HuH-7.5 (cell line): ENCODE data around the gene FASN.

Experiments
- DNase-seq: peaks from one replicate; pipeline ENCODE4 v3.0.0; 2011; ENCODE audit warnings: low spot score

FASN gene

GRCh38 chr17:82117139-82118090 lies 19.4 kb upstream of the FASN start:
- DNase-seq, result no peak

- DNase-seq, result no peak
Observed at GRCh38 chr17:82116246-82116645, 18.2 kb upstream of the FASN start.

- DNase-seq, result no peak
Observed at GRCh38 chr17:82114872-82115271, 16.8 kb upstream of the FASN start.

GRCh38 chr17:82114447-82114846 lies 16.4 kb upstream of the FASN start:
- DNase-seq, result no peak

- DNase-seq, result no peak
Observed at GRCh38 chr17:82113941-82114340, 15.9 kb upstream of the FASN start.

GRCh38 chr17:82113422-82113821 lies 15.4 kb upstream of the FASN start:
- DNase-seq, result no peak

- DNase-seq, result no peak
Observed at GRCh38 chr17:82112914-82113311, 14.9 kb upstream of the FASN start.

DNA sequence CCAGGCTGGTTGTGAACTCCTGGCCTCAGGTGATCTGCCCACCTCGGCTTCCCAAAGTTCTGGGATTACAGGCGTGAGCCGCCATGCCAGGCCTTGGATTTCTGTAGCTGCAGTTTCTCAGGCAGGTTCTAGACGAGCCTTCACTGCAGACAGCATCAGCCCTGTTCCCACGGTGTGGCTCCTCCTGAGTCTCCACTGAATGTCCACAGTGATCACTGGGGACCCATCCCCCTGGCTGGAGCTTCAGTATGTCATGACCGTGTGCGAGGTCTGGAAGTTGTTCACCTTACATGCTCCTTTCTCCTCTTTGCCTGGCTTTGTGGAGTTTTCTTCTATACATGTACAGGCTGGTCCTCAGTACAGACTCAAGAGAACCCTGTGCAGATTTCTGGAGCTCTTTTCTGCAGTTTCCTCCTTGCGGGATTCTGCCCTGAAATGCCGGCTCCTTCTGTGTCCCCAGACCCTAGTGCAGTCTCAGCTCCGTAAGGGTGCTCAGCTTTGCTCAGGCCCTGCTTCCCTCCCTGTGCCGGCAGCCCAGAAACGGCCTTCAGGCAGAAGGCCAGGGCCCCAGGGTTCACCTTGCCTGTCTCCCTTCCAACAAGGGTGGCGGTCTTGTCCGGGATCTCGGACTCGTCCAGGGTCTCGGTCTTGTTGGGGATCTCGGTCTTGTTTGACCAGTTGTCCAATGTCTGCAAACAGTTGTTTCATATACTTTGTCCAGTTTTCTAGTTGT lies 14.3 kb upstream of the FASN start:
- no peak for DNase-seq

DNA sequence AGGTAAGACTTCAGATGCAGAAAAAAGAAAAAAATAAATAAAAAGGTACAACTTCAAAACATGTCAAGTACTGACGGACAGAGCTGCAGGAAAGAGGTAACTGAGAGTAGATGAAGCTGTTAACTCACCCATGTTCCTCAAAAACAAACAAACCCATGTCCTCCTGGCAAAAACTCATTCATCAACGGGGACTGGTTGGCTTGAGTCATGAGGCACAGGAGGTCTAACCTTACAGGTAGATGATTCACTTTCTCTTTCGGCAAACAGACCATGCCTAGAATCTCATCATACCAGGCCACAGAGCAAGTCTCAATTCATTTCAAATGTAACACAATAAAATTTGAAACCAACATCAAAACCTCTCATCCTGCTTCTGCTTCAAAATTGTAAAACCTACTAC lies 12.3 kb upstream of the FASN start:
- peak; percentile 68 for DNase-seq

GRCh38 chr17:82108961-82109475 lies 11.0 kb upstream of the FASN start:
- DNase-seq, result no peak

- no peak for DNase-seq
Observed at GRCh38 chr17:82108496-82108945, 10.5 kb upstream of the FASN start.

DNA sequence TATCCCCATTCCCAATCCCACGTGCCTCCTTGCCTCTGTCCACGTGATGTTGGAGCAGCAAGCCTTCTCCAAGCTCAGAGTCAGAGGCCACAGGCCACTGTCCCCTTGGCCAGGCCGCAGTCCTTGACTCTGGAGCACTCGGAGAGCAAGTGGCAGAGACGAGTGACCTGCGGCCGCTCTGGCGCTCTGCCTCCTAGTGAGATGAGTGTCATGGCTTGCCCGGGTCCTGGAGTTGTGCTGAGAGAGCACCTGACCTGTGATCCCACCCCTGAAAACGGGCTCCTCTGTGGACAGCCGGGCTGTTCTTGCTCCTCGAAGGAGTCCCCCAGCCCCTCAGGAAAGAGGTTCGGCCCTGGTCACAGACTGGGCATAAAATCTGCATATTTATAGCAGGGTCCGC lies 10.0 kb upstream of the FASN start:
- no peak for DNase-seq

GRCh38 chr17:82107341-82107860 lies 9.4 kb upstream of the FASN start:
- peak; percentile 54 for DNase-seq

- no peak for DNase-seq
Observed at GRCh38 chr17:82106688-82107305, 8.8 kb upstream of the FASN start.

- peak; percentile 64 for DNase-seq
Observed at GRCh38 chr17:82105882-82106687, 8.0 kb upstream of the FASN start.

DNA sequence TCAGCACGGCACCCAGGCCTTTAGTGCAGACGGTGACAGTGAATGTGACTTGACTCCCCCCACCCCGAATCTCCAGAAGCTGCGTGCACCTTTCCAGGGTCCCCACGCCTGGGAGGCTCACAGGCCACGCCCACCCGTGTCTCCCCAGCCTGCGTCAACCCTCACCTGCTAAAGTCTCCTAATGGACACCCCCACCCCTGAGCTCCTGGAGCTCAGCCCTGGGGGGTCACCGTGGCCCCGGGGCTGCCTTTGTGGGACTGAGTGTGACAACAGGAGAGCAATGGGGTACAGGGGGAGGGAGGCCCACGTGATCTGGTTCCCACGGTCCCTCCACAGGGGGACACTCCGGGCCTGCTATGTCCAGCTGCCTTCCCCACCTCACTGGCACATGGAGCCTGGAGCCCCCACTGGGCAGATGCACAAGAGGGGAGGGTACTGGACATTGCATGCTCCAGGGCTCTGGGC lies 7.4 kb upstream of the FASN start:
- no peak for DNase-seq

- no peak for DNase-seq
Observed at GRCh38 chr17:82104797-82105416, 6.9 kb upstream of the FASN start.

DNA sequence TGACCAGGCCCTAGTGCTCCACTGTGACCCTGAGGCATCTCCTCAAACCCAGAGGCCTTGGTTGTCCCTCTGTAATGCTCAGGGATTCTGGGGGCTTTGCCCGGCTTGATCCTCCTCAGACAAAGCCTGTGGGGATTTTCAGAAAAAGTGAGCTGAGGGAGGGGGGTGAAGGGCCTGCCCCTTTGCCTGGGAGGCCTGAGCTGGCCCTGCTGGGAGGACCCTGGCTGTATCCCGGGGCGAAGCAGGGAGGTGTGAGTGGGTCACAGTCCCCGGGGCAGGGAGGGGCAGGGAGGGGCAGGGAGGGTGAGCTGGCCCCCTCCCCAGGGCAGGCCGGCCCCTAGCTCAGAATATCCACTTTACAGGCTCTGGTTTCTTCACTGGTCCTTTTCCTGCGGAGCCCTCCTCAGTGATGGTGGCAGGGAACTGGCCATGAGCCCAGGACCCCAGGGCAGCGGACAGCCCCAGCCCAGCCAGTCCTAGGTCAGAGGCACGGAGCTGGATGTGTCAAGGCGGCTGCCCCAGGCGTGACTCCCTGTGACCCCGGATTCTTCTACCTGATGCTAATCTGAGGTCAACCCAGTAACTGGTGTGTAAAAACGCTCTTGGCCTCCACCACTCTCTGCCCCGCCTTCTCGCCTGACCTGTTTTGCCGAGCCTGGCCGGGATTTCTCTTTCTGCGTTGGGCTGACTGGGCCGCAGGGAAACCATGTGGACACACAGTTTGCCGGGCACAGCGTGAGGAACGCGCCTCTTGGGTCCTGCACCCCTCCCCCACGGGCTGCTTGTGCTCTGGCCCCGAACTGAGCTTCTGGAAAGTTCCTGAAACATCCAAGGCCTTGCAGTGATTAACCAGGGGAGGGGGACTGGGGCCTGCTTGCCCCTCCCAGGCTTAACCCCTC lies 5.8 kb upstream of the FASN start:
- peak; percentile 68 for DNase-seq

GRCh38 chr17:82101767-82102679 lies 4.0 kb upstream of the FASN start:
- DNase-seq, result peak; percentile 57
